Trophoblast cell (in vitro differentiated cells and primary cell): ENCODE results near the gene C10orf71. TPM values are rescaled to one million over a fixed set of nuclear protein-coding genes. Genes with fewer than 3 reads are reported as not detected.

Experiments used
- DNase-seq, 2 donors: peaks; one replicate each; pipeline ENCODE4 v3.0.0-alpha.2; 2016
- H2AFZ ChIP-seq: 2 replicates; pipeline ENCODE4 v1.6.1; 2013; ENCODE audit warnings: low read length, moderate library complexity, mild to moderate bottlenecking; ENCODE audit not compliant: insufficient read depth, poor library complexity
- H2AK5ac ChIP-seq: 2 replicates; pipeline ENCODE4 v1.6.1; 2013; ENCODE audit warnings: mild to moderate bottlenecking, low read length
- H2BK120ac ChIP-seq: 2 replicates; pipeline ENCODE4 v1.6.1; 2013; ENCODE audit warnings: low read length, mild to moderate bottlenecking, moderate library complexity; ENCODE audit not compliant: insufficient read depth, poor library complexity
- H2BK12ac ChIP-seq: 2 replicates; pipeline ENCODE4 v1.6.1; 2013; ENCODE audit warnings: mild to moderate bottlenecking, low read length, moderate library complexity
- H2BK5ac ChIP-seq: 2 replicates; pipeline ENCODE4 v1.6.1; 2013; ENCODE audit warnings: low read length, low read depth, moderate library complexity, mild to moderate bottlenecking; ENCODE audit not compliant: poor library complexity
- H3K14ac ChIP-seq: 2 replicates; pipeline ENCODE4 v1.6.1; 2013; ENCODE audit warnings: mild to moderate bottlenecking, low read length
- H3K18ac ChIP-seq: 2 replicates; pipeline ENCODE4 v1.6.1; 2013; ENCODE audit warnings: mild to moderate bottlenecking, low read length
- H3K23ac ChIP-seq: 2 replicates; pipeline ENCODE4 v1.6.1; 2013; ENCODE audit warnings: low read length
- H3K27ac ChIP-seq: 2 replicates; pipeline ENCODE4 v1.5.1; 2013; ENCODE audit warnings: low read depth, mild to moderate bottlenecking, inconsistent platforms, low read length, moderate library complexity
- H3K27me3 ChIP-seq: 2 replicates; pipeline ENCODE4 v1.6.1; 2013; ENCODE audit warnings: inconsistent platforms, mild to moderate bottlenecking, low read length, moderate library complexity; ENCODE audit not compliant: insufficient read depth
- H3K36me3 ChIP-seq, 2 experiments: 1 replicate in 1 of 2; 2 replicates in 1 of 2; pipeline ENCODE4 v1.6.1; 2013; ENCODE audit warnings: low read length in 2 of 2, mild to moderate bottlenecking in 2 of 2, moderate library complexity in 1 of 2; ENCODE audit not compliant: insufficient read depth in 2 of 2, control insufficient read depth in 1 of 2
- H3K4ac ChIP-seq: 2 replicates; pipeline ENCODE4 v1.6.1; 2013; ENCODE audit warnings: low read depth, mild to moderate bottlenecking, low read length, moderate library complexity
- H3K4me1 ChIP-seq, 2 experiments: 1 replicate in 1 of 2; 2 replicates in 1 of 2; pipeline ENCODE4 v1.6.1; 2013; ENCODE audit warnings: low read length in 2 of 2, mild to moderate bottlenecking in 2 of 2, moderate library complexity in 1 of 2; ENCODE audit not compliant: insufficient read depth in 2 of 2, control insufficient read depth in 1 of 2
- H3K4me2 ChIP-seq: 2 replicates; pipeline ENCODE4 v1.6.1; 2013; ENCODE audit warnings: inconsistent platforms, mild to moderate bottlenecking, low read length, moderate library complexity
- H3K4me3 ChIP-seq: 2 replicates; pipeline ENCODE4 v1.5.1; 2013; ENCODE audit warnings: mild to moderate bottlenecking, low read depth, low read length, inconsistent platforms
- H3K79me1 ChIP-seq: one replicate; pipeline ENCODE4 v1.6.1; 2013; ENCODE audit warnings: low read length
- H3K79me2 ChIP-seq: 2 replicates; pipeline ENCODE4 v1.6.1; 2013; ENCODE audit warnings: low read length, mild to moderate bottlenecking; ENCODE audit not compliant: control insufficient read depth, insufficient read depth, poor library complexity
- H3K9ac ChIP-seq: 2 replicates; pipeline ENCODE4 v1.6.1; 2013; ENCODE audit warnings: mild to moderate bottlenecking, low read length
- H3K9me3 ChIP-seq: 2 replicates; pipeline ENCODE4 v1.6.1; 2013; ENCODE audit warnings: low read depth, mild to moderate bottlenecking, control low read depth, inconsistent platforms, low read length; ENCODE audit not compliant: insufficient read depth
- H4K12ac ChIP-seq: 2 replicates; pipeline ENCODE4 v1.6.1; 2013; ENCODE audit warnings: low read depth, mild to moderate bottlenecking, low read length, moderate library complexity
- H4K8ac ChIP-seq: 2 replicates; pipeline ENCODE4 v1.6.1; 2013; ENCODE audit warnings: low read depth, mild to moderate bottlenecking, low read length, moderate library complexity
- H4K91ac ChIP-seq: one replicate; pipeline ENCODE4 v1.6.1; 2013; ENCODE audit warnings: low read depth, mild to moderate bottlenecking, low read length, moderate library complexity
- WGBS: extraction: QIAGEN DNeasy Blood & Tissue Kit; methylation state at CpG from one replicate; pipeline ENCODE4 v1.1.7; 2013; ENCODE audit warnings: missing lambda C conversion rate; ENCODE audit not compliant: insufficient read length, insufficient coverage; ENCODE audit errors: extremely low coverage; 5-methylcytosine and 5-hydroxymethylcytosine counted together
- polyA plus RNA-seq: library from polyadenylated mRNA; stranded (reverse); fragments of 200-250 nt; gene quantifications from 2 replicates; pipeline ENCODE4 v1.2.3, GENCODE V29; 2013

C10orf71 gene
- polyA plus RNA-seq: not detected in 2 replicates

- WGBS: no CpG with 5 or more reads among the region's 27 CpGs
These were observed at the start of gene C10orf71 for GRCh38 chr10:49298983-49299815. Gene C10orf71, plus strand, starts transcription at chr10:49299170. Its CDS starts 23,376 bp downstream, at chr10:49322546.

GRCh38 chr10:49252313-49253034, 46.5 kb upstream of the C10orf71 start:
- H2BK120ac ChIP-seq: no peak overlapping the region
- no peak overlapping the region for H3K14ac ChIP-seq
- no peak overlapping the region for H3K27ac ChIP-seq
- H3K9me3 ChIP-seq: no peaks in the 10 kb centered on the region
- no peak for DNase-seq
- H4K8ac ChIP-seq: no peak overlapping the region
- WGBS: no CpG with 5 or more reads among the region's 11 CpGs
- H2AK5ac ChIP-seq: no peak overlapping the region
- no peaks in the 10 kb centered on the region for H3K79me2 ChIP-seq
- no peak overlapping the region for H2BK12ac ChIP-seq
- no peak overlapping the region for H4K12ac ChIP-seq
- H3K79me1 ChIP-seq: no peaks in the 10 kb centered on the region
- no peak overlapping the region for H3K9ac ChIP-seq
- H2BK5ac ChIP-seq: no peak overlapping the region
- no peak overlapping the region for H3K4me2 ChIP-seq
- no peak overlapping the region for H4K91ac ChIP-seq
- H3K4ac ChIP-seq: no peak overlapping the region
- no peaks in the 10 kb centered on the region for H3K36me3 ChIP-seq
- H3K4me1 ChIP-seq: no peaks in the 10 kb centered on the region
- H3K23ac ChIP-seq: no peak overlapping the region
- H3K18ac ChIP-seq: no peak overlapping the region
- no peak overlapping the region for H3K4me3 ChIP-seq
- H2AFZ ChIP-seq: no peak overlapping the region
- no peaks in the 10 kb centered on the region for H3K27me3 ChIP-seq

More at GRCh38 chr10:49298983-49299815, at the start of gene C10orf71:
- no peak within 1 kb of the TSS for H2AFZ ChIP-seq
- no peak within 1 kb of the TSS for H3K18ac ChIP-seq
- H3K79me1 ChIP-seq: no peaks in the 10 kb centered on the region
- H4K8ac ChIP-seq: no peak within 1 kb of the TSS
- H3K4ac ChIP-seq: no peak within 1 kb of the TSS
- no peak for DNase-seq
- H3K79me2 ChIP-seq: no peaks in the 10 kb centered on the region
- H3K4me2 ChIP-seq: no peak within 1 kb of the TSS
- no peak within 1 kb of the TSS for H2AK5ac ChIP-seq
- peaks cover 1% of the 10 kb centered on the region for H3K27me3 ChIP-seq
- H3K4me3 ChIP-seq: no peak within 1 kb of the TSS
- H3K14ac ChIP-seq: no peak within 1 kb of the TSS
- no peak within 1 kb of the TSS for H2BK5ac ChIP-seq
- H2BK120ac ChIP-seq: no peak within 1 kb of the TSS
- no peak within 1 kb of the TSS for H2BK12ac ChIP-seq
- H3K36me3 ChIP-seq: no peaks in the 10 kb centered on the region
- no peak within 1 kb of the TSS for H4K91ac ChIP-seq
- peaks cover 2% of the 10 kb centered on the region for H3K9me3 ChIP-seq
- peaks cover 2 to 4% of the 10 kb centered on the region in 2 experiments for H3K4me1 ChIP-seq
- H3K27ac ChIP-seq: no peak within 1 kb of the TSS
- H3K9ac ChIP-seq: no peak within 1 kb of the TSS
- no peak within 1 kb of the TSS for H4K12ac ChIP-seq
- no peak within 1 kb of the TSS for H3K23ac ChIP-seq

GRCh38 chr10:49253340-49253906, 45.5 kb upstream of the C10orf71 start:
- Histone ChIP-seq H3K4ac (no peak overlapping the region), H3K9me3 (no peaks in the 10 kb centered on the region), H3K79me2 (no peaks in the 10 kb centered on the region), H3K23ac (no peak overlapping the region), H4K91ac (no peak overlapping the region), H3K36me3 (no peaks in the 10 kb centered on the region), H3K18ac (no peak overlapping the region), H3K4me3 (no peak overlapping the region), H3K14ac (no peak overlapping the region), H2BK5ac (no peak overlapping the region), H2AK5ac (no peak overlapping the region), H4K8ac (no peak overlapping the region), H2AFZ (no peak overlapping the region), H3K4me2 (no peak overlapping the region), H2BK12ac (no peak overlapping the region), H3K27me3 (no peaks in the 10 kb centered on the region), H3K9ac (no peak overlapping the region), H2BK120ac (no peak overlapping the region), H3K4me1 (no peaks in the 10 kb centered on the region), H3K79me1 (no peaks in the 10 kb centered on the region), H3K27ac (no peak overlapping the region), H4K12ac (no peak overlapping the region)
- no peak for DNase-seq
- no CpG with 5 or more reads among the region's 2 CpGs for WGBS

- Histone ChIP-seq H3K4me3 (no peak overlapping the region), H3K9me3 (no peaks in the 10 kb centered on the region), H3K23ac (no peak overlapping the region), H3K4me1 (no peaks in the 10 kb centered on the region), H3K36me3 (no peaks in the 10 kb centered on the region), H3K18ac (no peak overlapping the region), H2AFZ (no peak overlapping the region), H3K4me2 (no peak overlapping the region), H3K79me2 (no peaks in the 10 kb centered on the region), H3K4ac (no peak overlapping the region), H3K14ac (no peak overlapping the region), H2BK120ac (no peak overlapping the region), H4K12ac (no peak overlapping the region), H3K9ac (no peak overlapping the region), H2BK5ac (no peak overlapping the region), H2AK5ac (no peak overlapping the region), H4K8ac (no peak overlapping the region), H3K79me1 (no peaks in the 10 kb centered on the region), H2BK12ac (no peak overlapping the region), H3K27ac (no peak overlapping the region), H3K27me3 (no peaks in the 10 kb centered on the region), H4K91ac (no peak overlapping the region)
- no peak for DNase-seq
These were observed 44.8 kb upstream of the C10orf71 start for GRCh38 chr10:49254150-49254549.
